IMR-90 (cell line): ENCODE results near the gene VEZT.

Experiments used
- CEBPB ChIP-seq: IDR thresholded peaks from 2 replicates; pipeline ENCODE4 v1.6.1; 2012; ENCODE audit warnings: low read depth, low read length, improper control_type of control experiment
- CTCF ChIP-seq: conservative IDR thresholded peaks from 2 replicates; pipeline ENCODE4 v1.5.1; 2012; ENCODE audit warnings: mild to moderate bottlenecking, low read depth, low read length, improper control_type of control experiment
- ELK1 ChIP-seq: fragments of 150-350 bp; IDR thresholded peaks from 2 replicates; pipeline ENCODE4 v1.6.1; 2016; ENCODE audit warnings: low read depth, mild to moderate bottlenecking, low read length, moderate library complexity, borderline replicate concordance
- POLR2A ChIP-seq: IDR thresholded peaks from 2 replicates; pipeline ENCODE4 v1.6.1; 2012; ENCODE audit warnings: mild to moderate bottlenecking, low read depth, low read length
- RCOR1 ChIP-seq: IDR thresholded peaks from 2 replicates; pipeline ENCODE4 v1.6.1; 2012; ENCODE audit warnings: mild to moderate bottlenecking, low read length, improper control_type of control experiment; ENCODE audit not compliant: insufficient replicate concordance
- RFX5 ChIP-seq: IDR thresholded peaks from 2 replicates; pipeline ENCODE4 v1.8.0; 2012; ENCODE audit warnings: low read depth, mild to moderate bottlenecking, low read length, moderate library complexity
- SMC3 ChIP-seq: fragments of 150-350 bp; IDR thresholded peaks from 2 replicates; pipeline ENCODE4 v1.6.1; 2016; ENCODE audit warnings: low read depth, mild to moderate bottlenecking, antibody characterized with exemption, low read length, moderate library complexity
- USF2 ChIP-seq: fragments of 150-350 bp; IDR thresholded peaks from 2 replicates; pipeline ENCODE4 v1.6.1; 2017; ENCODE audit warnings: mild to moderate bottlenecking, antibody characterized with exemption, low read length, low read depth

- no peak for TF ChIP-seq CTCF
- TF ChIP-seq POLR2A, result no peak
- TF ChIP-seq SMC3, result no peak
- no peak for TF ChIP-seq CEBPB
- TF ChIP-seq USF2, result no peak
- no peak for TF ChIP-seq RCOR1
- TF ChIP-seq ELK1, result no peak
- no peak for TF ChIP-seq RFX5
These were observed 22.9 kb downstream of the VEZT start for GRCh38 chr12:95240556-95240955.
